NCI-H2107 treated with DMSO at 0.1 percent for 48 hours (cell line): ENCODE measurements around the gene SPINK13.
"Not testable (repeated sequence)": the region's sequence is repeated elsewhere in the genome, so short reads cannot be mapped to it uniquely, and the experiment has no call there.

Experiments used
- DNase-seq: peaks from one replicate; lab custom pipeline; 2025; ENCODE audit not compliant: unreplicated experiment; lab: John Stamatoyannopoulos, UW

SPINK13 gene

DNA sequence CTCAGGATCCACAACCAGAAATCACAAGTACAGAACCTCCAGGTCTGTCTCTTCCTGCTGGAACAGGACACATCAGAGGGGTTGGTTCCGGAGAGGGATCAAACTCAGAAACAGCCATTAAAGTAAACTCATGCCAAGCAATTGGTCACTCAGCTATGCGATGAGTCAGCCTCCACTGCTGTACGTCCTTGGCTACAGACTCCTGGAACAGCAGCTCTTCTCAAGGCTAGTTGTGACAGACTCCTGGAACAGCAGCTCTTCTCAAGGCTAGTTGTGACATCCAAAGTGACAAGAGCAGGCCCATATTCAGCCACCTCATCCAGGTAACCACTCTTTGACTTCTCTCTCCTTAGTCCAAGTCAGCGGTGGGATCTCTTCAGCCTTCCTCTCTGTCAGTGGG lies at the start of gene SPINK13:
TSS of gene SPINK13 (plus strand) at position 229 of the 400 bp plus-strand sequence. CDS start 1,279 bp downstream, outside the sequence.
- DNase-seq, result no peak

- no peak for DNase-seq
These were observed 47.1 kb upstream of the SPINK13 start for GRCh38 chr5:148221508-148221907.

GRCh38 chr5:148224117-148224742 lies 44.4 kb upstream of the SPINK13 start:
- no peak for DNase-seq

GRCh38 chr5:148228392-148228984 lies 40.1 kb upstream of the SPINK13 start:
- no peak for DNase-seq

DNA sequence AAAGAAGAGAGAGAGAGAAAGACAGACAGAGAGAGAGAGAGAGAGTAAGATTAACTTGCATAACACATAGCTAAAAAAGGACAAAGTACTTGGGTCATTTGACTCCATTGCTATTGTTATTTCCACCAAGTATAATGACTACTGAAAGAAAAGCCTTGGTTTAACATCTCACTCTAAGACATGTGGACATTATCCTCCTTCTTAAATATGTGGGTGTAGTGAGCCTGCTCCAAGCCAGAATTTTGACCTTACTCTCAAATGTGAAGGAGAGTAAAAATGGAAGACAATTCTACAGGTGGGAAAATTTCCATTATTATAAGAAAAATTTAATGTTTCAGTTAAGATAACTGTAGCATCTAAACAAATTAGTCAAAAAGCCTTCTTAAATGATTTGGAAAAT lies 38.8 kb upstream of the SPINK13 start:
- DNase-seq, result no peak

DNA sequence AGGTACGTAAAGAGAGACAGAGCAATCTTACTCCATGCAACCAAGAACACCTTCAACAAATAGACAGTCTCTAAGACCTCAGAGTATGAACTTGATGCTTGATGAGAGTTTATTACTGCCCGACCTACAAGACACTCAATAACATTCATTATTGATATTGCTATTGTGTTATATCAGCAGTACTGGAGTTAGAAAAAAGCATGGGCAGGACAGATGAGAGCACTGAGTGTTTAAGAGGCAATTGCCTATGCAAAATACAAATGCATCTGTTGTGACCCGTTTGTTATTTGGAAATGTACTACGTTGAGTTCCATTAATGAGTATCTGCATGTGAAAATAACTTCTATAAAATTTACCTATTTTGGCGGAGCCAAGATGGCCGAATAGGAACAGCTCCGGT lies 38.4 kb upstream of the SPINK13 start:
- no peak for DNase-seq

- DNase-seq, result no peak
These were observed 30.7 kb upstream of the SPINK13 start for GRCh38 chr5:148237785-148238417.

DNA sequence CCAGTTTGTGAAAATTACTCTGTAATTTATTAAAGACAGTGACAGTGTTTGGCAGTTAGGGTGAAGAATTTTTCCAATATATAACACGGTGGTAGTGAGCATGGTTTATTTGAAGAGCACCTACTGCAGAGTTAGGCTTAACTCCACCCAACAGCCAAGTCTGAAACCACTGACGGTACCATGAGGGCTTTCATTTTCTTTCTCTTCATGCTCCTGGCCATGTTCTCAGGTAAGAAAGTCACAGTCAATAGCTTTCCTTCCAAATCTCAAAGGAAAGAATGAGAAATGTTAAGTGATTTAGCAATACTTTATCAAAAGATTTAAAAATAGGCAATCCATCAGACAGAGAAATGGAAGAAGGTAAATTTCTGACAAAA lies 30.2 kb upstream of the SPINK13 start, which contains the start of gene MARCOL:
TSS of gene MARCOL (plus strand) at position 108 of the 377 bp plus-strand sequence. CDS start at position 181, 73 bp downstream.
- DNase-seq, result no peak

DNA sequence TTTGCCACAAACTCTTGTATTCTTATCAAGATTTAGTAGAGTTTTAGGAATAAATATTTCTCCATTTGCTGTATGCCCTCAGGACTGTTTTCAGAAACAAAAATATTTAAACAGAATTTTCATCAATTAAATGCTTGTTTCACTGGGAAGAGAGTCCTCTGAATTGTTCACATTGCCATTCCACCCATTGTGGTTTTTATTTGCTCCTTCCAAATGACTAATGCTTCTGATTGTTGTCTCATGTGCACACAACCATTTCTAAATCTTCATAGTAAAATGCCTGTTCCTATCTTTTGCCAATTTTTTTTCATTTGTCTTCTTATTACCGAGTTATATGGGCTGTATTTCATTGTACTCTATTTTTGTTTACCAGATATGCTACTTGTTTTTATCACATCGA lies 19.7 kb upstream of the SPINK13 start:
- no peak for DNase-seq

- DNase-seq, result no peak
These were observed 13.1 kb upstream of the SPINK13 start for GRCh38 chr5:148255456-148255855.

- DNase-seq, result no peak
These were observed 9.3 kb upstream of the SPINK13 start for GRCh38 chr5:148259288-148259687.

DNA sequence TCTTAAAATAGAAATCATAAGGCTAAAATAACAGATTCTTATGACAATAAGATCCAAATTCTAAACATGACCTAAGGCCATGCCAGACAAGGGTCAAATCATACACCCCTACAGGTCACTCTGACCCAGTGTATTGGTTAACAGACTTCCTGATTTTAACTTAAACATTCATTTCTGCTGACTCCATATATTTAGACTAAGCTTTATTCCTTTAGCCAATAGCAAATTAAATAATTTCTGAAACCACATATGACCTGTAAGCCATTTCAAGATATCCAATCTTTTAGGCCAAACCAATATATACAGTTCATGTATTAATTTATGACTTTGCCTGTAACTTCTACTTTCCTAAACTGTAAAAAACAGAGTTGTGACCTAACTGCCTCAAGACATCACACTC lies 7.4 kb upstream of the SPINK13 start:
- no peak for DNase-seq

- DNase-seq, result no peak
These were observed 632 bp upstream of the SPINK13 start for GRCh38 chr5:148267962-148268361.

GRCh38 chr5:148275129-148275528 lies 6.5 kb downstream of the SPINK13 start:
- not testable (repeated sequence) for DNase-seq

GRCh38 chr5:148280893-148281292 lies 12.3 kb downstream of the SPINK13 start:
- not testable (repeated sequence) for DNase-seq

GRCh38 chr5:148281336-148281735 lies 12.7 kb downstream of the SPINK13 start:
- not testable (repeated sequence) for DNase-seq

DNA sequence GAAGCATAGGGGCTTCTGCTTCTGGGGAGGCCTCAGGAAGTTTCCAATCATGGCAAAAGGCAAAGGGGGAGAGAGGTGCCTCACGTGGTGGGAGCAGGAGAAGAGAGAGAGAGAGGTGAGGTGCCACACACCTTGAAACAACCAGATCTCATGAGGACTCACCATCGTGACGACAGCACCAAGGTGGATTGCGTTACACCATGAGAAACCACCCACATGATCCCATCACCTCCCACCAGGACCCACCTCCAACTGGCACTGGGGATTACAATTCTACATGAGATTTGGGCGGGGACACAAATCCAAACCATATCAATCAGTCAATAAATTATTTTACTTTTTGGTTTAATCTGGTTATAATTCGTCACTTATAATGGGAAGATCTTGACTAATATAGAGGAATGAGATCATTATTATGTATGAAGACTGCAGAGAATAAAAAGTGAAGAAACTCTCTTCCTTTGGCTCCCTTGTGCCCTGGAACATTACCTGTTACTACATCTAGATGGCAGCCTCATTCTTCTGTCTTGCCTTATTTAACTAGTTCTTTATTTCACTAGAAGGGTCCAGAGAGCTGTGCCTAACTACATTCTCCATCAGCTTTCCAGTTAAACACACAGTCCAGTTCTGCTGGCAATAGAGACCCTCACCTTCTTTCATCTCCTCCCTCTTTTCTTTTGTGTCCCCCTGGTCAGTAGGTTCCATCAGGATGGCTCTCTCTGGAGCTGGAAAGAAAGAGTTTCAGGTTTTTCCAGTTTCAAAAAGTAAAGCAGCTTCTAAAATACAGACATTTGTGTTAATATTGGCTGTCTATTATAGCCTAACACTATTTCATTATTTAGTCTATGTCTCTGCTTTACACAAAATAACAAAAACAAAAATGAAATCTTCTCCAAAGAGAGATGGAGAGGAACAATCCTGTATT lies 21.9 kb downstream of the SPINK13 start:
- DNase-seq, result peak; percentile 1

DNA sequence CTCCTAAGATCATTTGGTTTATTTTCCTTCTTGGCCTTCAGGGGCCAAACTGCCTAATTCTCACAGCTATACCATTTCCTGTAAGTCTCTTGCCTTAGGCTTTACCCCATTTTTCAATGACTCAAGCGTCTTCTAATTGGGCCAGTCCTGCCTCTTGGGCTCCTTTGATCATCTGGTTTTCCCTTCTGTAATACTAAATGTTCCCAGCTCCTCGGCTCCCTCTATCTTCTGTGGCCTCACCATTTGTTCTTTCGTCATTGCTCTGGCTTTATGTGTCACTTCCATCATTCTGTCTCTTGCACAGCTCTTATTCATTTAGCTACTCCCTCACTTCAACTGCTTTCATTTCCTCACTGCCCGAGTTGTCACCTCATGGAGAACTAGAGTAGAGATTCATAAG lies 29.1 kb downstream of the SPINK13 start:
- DNase-seq, result no peak

DNA sequence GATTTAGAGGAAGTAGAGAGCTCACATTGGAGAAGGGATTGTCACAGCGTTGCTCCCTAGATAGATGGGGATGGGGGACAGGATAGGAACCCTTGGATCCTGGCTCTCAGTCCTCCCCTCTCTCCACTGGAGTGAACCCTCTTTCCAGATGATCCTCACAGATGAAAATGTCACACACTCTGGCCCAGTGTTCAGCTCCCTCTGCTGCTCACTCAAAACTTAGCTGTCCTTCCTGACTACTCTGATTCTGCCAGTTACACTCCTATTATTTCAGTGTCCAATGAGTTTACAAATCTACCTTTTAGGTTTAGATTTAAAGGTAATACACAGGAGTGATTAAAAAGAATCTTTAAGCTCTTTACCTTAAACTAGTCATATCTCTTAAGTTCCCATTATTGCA lies 37.9 kb downstream of the SPINK13 start:
- no peak for DNase-seq

- no peak for DNase-seq
These were observed 40.4 kb downstream of the SPINK13 start for GRCh38 chr5:148309019-148309418.

DNA sequence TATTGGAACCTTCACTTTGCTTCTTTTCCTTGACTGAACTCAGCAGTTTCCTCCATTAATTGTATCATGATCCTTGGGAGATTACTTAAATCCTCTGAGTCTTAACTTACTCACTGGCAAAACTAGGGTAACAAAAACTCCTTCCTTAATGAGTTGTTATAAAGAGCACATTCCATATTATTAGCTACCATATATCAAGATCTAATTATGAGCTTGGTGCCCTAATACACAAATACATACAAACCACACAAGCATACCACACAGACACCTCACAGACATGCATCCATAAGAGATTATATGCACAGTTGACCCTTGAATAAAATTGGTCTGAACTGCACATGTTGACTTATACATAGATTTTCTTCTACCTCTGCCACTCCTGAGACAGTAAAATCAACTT lies 41.2 kb downstream of the SPINK13 start:
- DNase-seq, result no peak
